ENCODE measurements around the gene NCAM1.

Gene NCAM1

GRCh38 chr11:113182288-113182687, 221.1 kb downstream of the NCAM1 start:
- no peak for DNase-seq (ENCODE audit: low read depth)
- TF ChIP-seq CTCF (conservative IDR thresholded peaks at IDR 0.05; ENCODE audit: low read depth, low read length), result no peak
- no peak overlapping the region for H3K4me3 ChIP-seq (ENCODE audit: low read length)

DNA sequence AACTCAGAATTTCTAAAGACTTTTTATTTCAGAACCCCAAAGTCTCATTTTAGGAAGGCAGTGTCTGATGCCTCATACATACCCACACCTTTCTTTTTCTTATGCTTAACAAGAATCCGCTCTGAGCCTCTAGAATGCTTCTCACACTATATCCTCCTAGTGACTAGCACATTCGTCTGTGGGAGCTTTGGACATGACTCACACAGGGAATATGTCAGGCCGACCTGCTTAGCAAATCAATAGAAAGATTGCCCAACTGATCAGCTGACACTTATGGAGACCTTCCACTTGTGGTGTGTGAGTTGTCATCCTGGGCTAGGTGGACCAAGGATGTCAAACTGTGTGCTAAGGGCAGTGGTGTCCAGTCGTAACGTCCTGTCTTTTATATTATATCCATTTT, 223.3 kb downstream of the NCAM1 start:
- peak; percentile 81 for DNase-seq (ENCODE audit: low read depth)

DNA sequence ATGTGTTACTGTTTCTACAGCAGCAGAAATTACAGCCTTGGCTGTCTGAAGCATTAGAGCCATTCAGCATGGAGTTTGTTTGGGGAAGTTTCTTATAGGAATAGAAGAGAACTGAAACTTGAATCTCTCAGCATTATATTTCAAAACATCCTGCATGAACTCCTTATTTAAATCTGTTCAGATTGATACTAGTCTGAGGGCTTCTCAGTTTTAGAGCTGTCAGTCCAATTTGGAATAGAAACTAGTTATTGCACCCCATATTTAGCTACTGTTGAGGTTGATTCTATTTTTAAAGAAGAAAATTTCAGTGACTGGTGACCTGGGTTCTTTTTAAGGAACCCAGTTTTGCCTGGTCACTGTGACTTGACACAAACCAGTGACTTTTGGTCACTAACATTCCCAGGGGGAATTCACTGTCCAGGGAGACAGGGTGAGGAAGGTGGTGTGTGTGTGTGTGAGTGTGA, 227.2 kb downstream of the NCAM1 start:
- DNase-seq (ENCODE audit: low read depth), result no peak
- TF ChIP-seq CTCF (conservative IDR thresholded peaks at IDR 0.05; ENCODE audit: low read depth, low read length), result no peak
- no peak overlapping the region for H3K4me3 ChIP-seq (ENCODE audit: low read length)

More for the DNA sequence above, 223.3 kb downstream of the NCAM1 start:
- no peak overlapping the region for H3K4me3 ChIP-seq (ENCODE audit: low read length)
- TF ChIP-seq CTCF (conservative IDR thresholded peaks at IDR 0.05; ENCODE audit: low read depth, low read length), result no peak

- DNase-seq (ENCODE audit: low read depth), result no peak
Measured at GRCh38 chr11:113189909-113190667, 228.9 kb downstream of the NCAM1 start.

DNA sequence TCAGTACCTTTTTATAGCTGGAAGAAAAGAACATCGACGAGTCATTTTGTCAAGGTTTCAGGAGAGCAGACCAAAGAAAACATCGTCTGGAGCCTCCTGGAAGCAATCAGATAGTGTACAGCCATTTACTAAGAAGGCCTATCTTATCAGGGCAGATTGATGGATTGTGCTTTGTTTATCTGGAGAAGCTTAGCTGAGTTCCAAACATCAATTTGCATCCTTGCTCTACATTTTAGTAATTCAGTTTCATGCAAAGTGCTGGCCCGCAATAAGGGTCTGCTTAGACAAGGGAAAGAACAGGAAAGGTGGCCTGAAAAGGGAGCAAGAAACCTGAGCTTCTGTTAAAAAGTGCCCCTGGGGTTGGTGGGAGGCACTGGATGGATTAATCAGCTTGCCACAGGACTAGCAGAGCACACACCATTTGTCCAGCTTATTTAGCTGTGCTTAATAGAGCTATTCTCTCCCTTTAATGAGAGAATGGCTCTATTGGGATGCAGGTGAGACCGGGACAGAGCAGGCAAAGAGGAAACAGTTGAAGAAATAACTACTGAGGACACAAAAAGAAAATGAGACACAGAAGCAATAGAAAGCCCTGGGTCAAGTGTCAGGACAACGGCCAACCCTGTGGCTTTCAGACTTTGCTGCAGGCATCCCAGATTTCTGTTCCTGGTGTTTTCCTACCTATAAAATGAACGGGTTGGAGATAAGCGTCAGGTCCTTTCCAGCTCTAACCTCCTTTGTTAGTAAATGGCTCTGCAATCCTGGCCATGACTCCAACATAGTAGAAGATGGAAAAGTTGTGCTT, 231.1 kb downstream of the NCAM1 start:
- H3K4me3 ChIP-seq (ENCODE audit: low read length), result no peak overlapping the region
- DNase-seq (ENCODE audit: low read depth), result no peak
- no peak for TF ChIP-seq CTCF (conservative IDR thresholded peaks at IDR 0.05; ENCODE audit: low read depth, low read length)

More at GRCh38 chr11:113189909-113190667, 228.9 kb downstream of the NCAM1 start:
- no peak for TF ChIP-seq CTCF (conservative IDR thresholded peaks at IDR 0.05; ENCODE audit: low read depth, low read length)
- no peak overlapping the region for H3K4me3 ChIP-seq (ENCODE audit: low read length)

DNA sequence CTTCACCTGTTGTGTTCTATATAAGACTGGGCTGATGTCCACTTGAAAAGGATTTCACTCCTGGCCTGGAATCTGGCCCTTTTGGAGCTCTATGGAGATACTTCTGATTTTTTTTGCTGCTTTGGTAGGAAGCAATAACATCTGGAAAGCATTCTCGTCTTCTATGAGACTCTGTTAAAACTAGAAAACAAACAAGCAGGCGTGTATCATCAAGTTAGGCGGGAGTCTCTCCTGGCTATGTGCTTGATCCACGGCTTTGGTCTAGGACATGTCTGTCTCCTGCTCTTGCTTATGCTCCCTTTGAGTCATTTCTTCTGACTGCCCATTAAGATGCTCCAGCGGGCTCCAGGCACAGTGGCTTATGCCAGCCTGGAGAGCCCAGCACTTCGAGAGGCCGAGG, 231.8 kb downstream of the NCAM1 start:
- DNase-seq (ENCODE audit: low read depth), result no peak
- no peak for TF ChIP-seq CTCF (conservative IDR thresholded peaks at IDR 0.05; ENCODE audit: low read depth, low read length)
- no peak overlapping the region for H3K4me3 ChIP-seq (ENCODE audit: low read length)
